NCI-H187 (cell line): ENCODE measurements around the gene NOVA2.
A peak's percentile ranks its signal among the peaks of the same experiment; 100 is the strongest.
"Not testable (repeated sequence)": the region's sequence is repeated elsewhere in the genome, so short reads cannot be mapped to it uniquely, and the experiment has no call there.

Source experiments
- DNase-seq, 2 experiments: peaks; one replicate each; lab custom pipeline; 2025; lab: John Stamatoyannopoulos, UW

Gene NOVA2

DNA sequence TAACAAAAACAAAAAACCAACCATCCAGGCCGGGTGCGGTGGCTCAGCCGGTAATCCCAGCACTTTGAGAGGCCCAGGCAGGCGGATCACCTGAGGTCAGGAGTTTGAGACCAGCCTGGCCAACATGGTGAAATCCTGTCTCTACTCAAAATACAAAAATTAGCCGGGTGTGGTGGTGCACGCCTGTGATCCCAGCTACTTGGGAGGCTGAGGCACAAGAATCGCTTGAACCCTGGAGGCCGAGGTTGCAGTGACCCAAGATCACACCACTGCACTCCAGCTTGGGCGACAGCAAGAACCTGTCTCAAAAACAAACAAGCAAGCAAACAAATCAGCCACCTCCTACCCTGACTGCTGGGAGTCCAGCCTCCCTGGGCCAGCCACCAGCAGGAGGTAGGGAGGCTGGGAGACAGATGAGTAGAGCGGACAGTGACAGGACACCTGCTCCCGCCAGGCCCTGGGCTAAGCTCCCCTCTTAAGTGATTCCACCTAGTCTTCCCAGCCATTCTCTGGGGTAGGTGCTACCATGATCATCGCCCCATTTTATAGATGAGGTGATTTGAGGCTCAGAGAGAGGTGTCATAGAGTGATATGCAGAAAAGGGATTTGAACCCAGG is 77.6 kb downstream of the NOVA2 start:
- DNase-seq: not testable (repeated sequence)

DNA sequence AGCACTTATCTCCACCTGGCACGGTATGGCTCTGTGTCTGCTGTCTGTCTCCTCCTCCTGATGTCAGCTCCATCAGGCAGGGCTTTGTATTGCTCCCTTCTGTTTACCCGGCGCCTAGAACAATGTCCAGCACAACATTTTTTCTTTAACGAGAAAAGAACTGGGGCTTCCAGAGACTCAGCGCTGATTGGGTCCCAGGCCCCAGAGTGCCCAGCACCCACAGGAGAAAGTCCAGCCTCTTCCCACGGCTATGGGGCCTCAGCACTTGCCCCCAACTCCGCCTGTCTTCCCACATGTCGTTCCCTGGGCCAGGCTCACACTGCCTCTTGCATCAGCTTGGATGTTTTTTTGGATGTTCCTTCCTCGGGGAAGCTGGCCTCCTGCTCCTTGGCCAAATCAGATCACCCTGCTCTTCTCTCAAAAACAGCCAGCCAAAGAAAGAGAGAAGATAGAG is 78.1 kb downstream of the NOVA2 start:
- no peak for DNase-seq

DNA sequence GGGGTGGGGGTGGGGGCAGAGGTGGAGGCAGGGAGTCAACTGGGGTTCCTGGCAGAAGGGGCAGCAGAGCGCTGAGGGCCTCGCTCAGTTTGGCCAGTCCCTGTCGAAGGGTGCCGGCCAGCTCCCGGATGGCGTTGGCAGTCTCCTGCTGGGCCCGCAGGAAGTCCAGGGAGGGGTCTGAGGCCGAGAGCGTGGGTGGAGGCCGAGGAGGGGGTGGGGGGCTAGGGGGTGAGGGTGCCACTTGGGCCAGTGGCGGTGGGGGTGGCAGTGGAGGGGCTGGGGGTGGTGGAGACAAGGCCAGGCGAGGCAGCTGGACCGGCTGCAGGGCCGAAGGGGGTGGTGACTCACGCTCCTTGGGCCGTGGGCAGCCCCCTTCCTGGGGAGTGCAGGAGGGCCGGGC is 82.8 kb downstream of the NOVA2 start:
- no peak for DNase-seq

DNA sequence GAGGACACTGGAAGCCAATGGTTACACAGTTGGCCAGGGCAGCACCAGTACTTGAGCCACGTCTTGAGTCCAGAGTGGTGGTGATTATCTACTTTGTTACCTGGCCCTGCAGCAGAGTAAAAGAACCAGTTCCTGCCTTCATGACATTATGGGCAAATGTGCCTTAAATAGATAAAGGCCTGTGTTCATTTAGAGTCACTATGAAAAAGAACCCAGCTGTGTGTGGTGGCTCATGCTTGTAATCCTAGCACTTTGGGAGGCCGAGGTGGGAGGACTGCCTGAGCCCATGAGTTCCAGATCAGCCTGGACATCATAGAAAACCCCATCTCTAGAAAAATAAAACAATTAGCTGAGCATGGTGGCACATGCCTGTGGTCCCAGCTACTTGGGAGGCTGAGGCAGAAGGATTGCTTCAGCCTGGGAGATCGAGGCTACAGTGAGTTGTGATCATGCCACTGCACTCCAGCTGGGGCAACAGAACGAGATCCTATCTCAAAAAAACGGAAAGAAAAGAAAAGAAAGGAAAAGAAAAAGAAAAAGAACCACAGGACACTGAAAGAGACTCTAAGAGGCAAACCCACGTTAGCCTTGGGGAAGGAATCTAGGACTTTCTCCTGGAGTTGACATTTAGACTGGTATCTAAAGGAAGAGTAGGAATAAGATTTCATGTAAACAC is 84.3 kb downstream of the NOVA2 start:
- no peak for DNase-seq

DNA sequence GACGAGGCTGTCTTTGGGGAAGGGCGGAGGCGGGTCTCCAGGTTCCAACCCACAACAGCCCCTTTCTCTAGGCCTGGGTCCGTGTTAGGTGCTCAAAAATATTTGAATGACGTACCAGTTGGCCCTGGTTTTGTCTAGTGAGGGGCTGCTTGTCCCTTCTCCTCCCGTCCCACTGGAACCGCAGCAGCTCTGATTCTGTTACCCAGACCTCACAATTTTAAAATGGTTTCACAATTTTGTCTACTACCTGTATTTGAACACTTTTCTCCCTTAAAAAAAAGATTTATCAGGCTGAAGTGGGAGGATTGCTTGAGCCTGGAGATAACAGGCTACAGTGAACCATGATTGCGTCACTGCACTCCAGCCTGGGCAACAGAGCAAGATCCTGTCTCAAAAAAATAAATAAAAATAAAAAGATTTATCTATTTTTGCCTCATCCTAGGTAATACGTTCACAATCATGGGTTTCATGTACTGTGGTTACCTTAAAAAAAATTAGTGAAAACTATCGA is 86.4 kb downstream of the NOVA2 start:
- no peak for DNase-seq

DNA sequence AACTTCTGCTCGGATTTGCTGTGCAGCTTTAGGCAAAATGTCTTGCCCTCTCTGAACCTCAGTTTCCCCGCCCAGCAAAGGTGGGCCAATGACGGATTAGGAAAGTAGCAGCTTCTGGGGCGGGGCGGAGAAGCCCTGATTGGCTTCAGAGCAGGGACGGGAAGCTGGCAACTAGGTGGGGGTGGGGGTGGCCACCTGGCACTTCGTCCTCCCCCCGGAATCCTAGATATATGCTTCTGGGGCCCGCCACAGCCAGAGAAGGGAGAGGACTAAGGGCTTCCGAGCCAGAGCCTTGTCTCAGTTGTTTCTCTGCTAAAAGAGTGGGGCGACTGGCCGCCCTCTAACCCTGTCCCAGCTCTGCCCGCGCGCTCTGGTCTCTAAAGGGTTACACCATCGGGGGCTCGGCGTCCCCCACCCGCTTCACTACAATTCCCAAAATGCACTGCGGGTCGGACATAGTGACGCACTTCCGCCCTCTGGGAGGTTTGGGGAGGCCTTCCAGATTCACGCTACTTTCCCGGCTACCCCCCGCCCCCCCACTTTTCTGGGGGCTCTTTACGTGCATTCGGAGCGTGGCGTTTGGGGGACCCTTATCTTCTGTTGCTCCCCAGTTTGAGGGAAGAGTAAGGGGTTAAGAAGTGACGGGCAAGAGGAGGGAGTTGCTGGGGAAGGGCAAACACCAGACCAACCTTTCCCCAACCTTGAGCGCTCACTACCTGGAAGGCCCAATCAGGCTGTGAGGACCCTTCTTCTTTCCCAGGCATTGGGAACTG is 87.1 kb downstream of the NOVA2 start:
- DNase-seq: peak; percentile 78 to 83

DNA sequence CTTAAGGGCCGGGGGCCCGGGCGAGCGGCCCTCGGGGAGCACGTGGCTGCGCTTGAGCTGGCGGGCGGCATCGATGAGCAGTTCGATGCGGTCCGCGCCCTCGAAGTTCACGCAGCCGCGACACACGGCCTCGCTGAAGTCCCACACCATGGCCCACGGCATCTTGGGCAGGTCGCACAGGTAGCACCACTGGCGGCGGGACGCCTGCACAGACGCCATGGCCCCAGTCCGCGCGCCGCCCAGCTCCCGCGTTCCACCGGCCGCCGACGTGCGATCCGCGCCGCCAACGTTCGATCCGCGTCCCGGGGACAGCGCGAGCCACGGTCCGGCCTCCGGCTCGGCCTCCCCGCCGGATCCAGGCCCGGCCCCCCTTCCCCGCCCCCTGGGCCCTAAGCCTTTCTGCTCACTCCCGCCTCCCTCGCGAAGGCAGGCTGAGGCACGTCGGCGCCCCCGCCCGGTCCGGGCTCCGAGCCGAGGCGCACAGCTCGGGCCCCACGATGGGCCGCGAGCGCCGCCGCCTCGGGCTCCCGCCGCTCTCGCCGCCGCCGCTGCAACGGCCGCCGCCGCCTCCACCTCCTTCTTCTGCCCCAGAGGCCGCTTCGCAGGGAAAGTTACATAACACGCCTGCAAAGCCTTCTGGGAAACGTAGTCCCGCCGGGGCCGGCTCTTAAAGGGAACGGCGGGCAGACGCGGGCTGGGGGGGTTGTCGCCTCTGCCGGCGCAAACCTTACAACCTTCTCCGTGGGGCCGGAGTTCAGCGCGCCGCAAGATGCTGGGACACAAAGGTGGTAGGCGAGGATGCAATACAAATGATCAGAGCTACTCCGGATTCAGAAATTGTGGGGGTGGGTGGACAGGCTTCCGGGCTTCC is 87.9 kb downstream of the NOVA2 start, which contains the start of gene IRF2BP1:
IRF2BP1 (minus strand) TSS at position 586 of the 871 bp plus-strand sequence; CDS start at position 219, 367 bp downstream.
- DNase-seq: peak; percentile 83 to 84

DNA sequence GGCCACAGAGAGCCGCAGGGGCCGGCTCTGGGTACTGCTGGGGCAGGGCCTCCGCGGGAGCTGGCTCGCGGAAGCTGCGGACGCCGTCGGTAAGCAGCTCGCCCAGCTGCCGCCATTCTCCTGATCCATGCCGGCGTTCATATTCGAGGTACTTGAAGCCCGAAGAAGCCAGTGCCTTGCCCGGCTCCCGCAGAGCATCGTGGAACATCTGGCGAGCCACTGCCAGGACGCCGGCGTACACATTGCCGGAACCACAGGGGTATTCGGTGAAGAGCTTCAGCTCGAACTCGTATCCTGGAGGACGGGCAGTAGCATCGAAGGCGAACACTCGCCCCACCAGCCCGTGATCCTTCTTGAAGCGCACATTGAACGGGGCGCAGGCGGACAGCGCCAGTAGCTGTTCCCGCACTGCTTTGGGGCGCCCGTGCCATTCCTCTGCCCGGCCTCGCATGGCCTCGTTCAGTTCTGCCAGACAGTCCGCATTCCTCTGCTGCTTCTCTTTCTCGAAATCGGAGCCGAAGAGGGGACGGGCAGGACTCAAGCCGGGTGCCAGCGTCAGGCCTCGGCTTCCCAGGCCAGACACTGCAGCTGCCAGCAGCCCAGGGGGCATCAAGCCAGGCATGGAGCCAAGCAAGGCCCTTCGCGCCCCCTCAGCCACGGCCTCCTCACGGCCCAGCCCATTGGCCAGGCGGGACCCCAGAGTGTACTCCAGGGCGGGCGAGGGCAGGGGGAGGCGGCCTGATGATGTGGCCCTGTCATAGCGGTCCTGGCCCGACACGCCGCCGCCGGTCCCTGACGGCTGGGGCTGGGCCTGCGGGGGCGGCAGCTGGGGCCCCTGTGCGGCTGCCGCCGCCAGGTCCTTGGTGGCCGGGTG is 88.7 kb downstream of the NOVA2 start:
- no peak for DNase-seq

DNA sequence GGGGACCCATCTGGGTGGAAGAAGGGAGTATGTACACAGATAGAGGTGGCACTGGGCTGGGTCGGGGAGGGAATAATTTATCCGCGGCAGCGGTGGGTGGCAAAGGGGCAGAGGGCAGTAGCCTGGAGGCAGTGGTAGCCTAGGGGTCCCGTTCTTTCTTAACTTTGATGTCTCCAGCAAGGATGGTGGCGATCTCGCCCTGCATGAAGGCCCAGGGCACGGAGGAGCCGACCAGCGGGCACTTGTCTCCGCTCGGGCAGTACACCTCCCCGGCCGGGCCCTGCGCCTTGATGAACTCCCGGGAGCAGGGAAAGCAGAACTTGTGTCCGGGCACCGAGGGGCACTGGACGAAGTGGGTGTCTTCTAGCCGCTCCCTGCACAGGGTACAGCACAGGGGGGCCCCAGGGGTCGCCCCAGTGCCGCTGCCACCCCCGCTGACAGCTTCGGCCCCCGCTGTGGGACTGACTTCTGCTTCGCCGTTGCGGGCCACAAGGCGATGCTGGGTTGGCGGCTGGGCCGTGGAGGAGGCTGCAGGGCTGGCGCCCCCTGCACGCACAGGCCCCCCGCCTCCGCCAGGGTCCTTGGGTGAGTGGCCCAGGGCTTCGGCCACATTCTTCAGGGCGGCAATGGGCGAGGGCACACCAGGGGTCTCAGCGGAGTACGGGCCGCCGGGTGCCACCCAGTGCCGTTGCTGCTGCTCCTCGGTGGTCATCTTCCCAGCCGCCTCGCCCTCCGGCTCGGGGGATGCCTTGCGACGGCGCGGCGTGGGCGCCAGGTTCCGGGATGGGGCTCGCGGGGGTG is 89.6 kb downstream of the NOVA2 start:
- DNase-seq: no peak
